HEK293 (cell line): Measurements from ENCODE around the gene CMAS.

ENCODE experiments used
- CTCF ChIA-PET: fragments of 350-600 bp; formaldehyde crosslinking; extraction: SDS; loops from one replicate; lab custom pipeline; 2021; ENCODE audit warnings: antibody characterized with exemption; lab: Yijun Ruan, JAX
- POLR2A ChIA-PET: fragments of 300-600 bp; formaldehyde crosslinking; extraction: SDS; loops from one replicate; lab custom pipeline; 2020; ENCODE audit warnings: antibody characterized with exemption, inconsistent platforms; lab: Yijun Ruan, JAX
- H3K27ac ChIP-seq: fragments of 200-500 bp; sonication (Bioruptor generic); 2 replicates; pipeline ENCODE4 v1.5.1; 2014; ENCODE audit warnings: low read depth, low read length, control low read depth, inconsistent platforms; ENCODE audit errors: extremely low read depth
- H3K36me3 ChIP-seq, 2 experiments: fragments of 200-500 bp in 1 of 2; sonication (Bioruptor generic) in 1 of 2; 1 replicate in 1 of 2; 2 replicates in 1 of 2; pipeline ENCODE4 v1.5.1; 2014 to 2017; ENCODE audit warnings: inconsistent platforms in 2 of 2, low read length in 2 of 2; ENCODE audit not compliant: control insufficient read depth in 2 of 2, insufficient read depth in 1 of 2
- H3K4me1 ChIP-seq: fragments of 200-500 bp; sonication (Bioruptor generic); 2 replicates; pipeline ENCODE4 v1.5.1; 2014; ENCODE audit warnings: mild to moderate bottlenecking, low read length, inconsistent platforms; ENCODE audit not compliant: control insufficient read depth, insufficient read depth
- H3K4me3 ChIP-seq: 2 replicates; pipeline ENCODE4 v1.5.1; 2011; ENCODE audit warnings: low read depth, mild to moderate bottlenecking, control low read depth, low read length, moderate library complexity
- H3K9me3 ChIP-seq: fragments of 200-500 bp; sonication (Bioruptor generic); 2 replicates; pipeline ENCODE4 v1.5.1; 2014; ENCODE audit warnings: low read depth, low read length, inconsistent platforms; ENCODE audit not compliant: control insufficient read depth, insufficient read depth
- KLF10 ChIP-seq: fragments of 450-650 bp; IDR thresholded peaks from 2 replicates; pipeline ENCODE4 v1.5.1; 2018; ENCODE audit warnings: missing biosample characterization, mild to moderate bottlenecking, missing genetic modification characterization
- SCRT1 ChIP-seq: fragments of 450-650 bp; formaldehyde crosslinking; IDR thresholded peaks from 2 replicates; pipeline ENCODE4 v1.5.1; 2016; ENCODE audit warnings: missing biosample characterization, missing genetic modification characterization, borderline replicate concordance
- TRIM28 ChIP-seq: IDR thresholded peaks from 2 replicates; pipeline ENCODE4 v1.6.1; 2011; ENCODE audit warnings: low read length, control low read depth, borderline replicate concordance
- ZBTB21 ChIP-seq: fragments of 450-650 bp; formaldehyde crosslinking; IDR thresholded peaks from 2 replicates; pipeline ENCODE4 v1.5.1; 2017; ENCODE audit warnings: missing biosample characterization, missing genetic modification characterization
- ZBTB8A ChIP-seq: fragments of 450-650 bp; formaldehyde crosslinking; IDR thresholded peaks from 2 replicates; pipeline ENCODE4 v1.5.1; 2016; ENCODE audit warnings: missing biosample characterization, missing genetic modification characterization
- ZFP69B ChIP-seq: fragments of 450-650 bp; formaldehyde crosslinking; IDR thresholded peaks from 2 replicates; pipeline ENCODE4 v1.5.1; 2016; ENCODE audit warnings: missing biosample characterization, missing genetic modification characterization
- ZNF132 ChIP-seq: fragments of 450-650 bp; formaldehyde crosslinking; IDR thresholded peaks from 2 replicates; pipeline ENCODE4 v1.5.1; 2017; ENCODE audit warnings: missing biosample characterization, missing genetic modification characterization, borderline replicate concordance
- ZNF138 ChIP-seq: fragments of 450-650 bp; formaldehyde crosslinking; IDR thresholded peaks from 2 replicates; pipeline ENCODE4 v1.5.1; 2016; ENCODE audit warnings: missing biosample characterization, missing genetic modification characterization, borderline replicate concordance
- ZNF16 ChIP-seq: fragments of 450-650 bp; formaldehyde crosslinking; IDR thresholded peaks from 2 replicates; pipeline ENCODE4 v1.5.1; 2016; ENCODE audit warnings: low read depth, missing biosample characterization, missing genetic modification characterization
- ZNF214 ChIP-seq: fragments of 450-650 bp; formaldehyde crosslinking; IDR thresholded peaks from 2 replicates; pipeline ENCODE4 v1.5.1; 2017; ENCODE audit warnings: missing biosample characterization, mild to moderate bottlenecking, missing genetic modification characterization, borderline replicate concordance
- ZNF335 ChIP-seq: fragments of 450-650 bp; formaldehyde crosslinking; conservative IDR thresholded peaks from 2 replicates; pipeline ENCODE4 v1.5.1; 2016; ENCODE audit warnings: missing biosample characterization, missing genetic modification characterization
- ZNF354C ChIP-seq: fragments of 450-650 bp; formaldehyde crosslinking; IDR thresholded peaks from 2 replicates; pipeline ENCODE4 v1.5.1; 2016; ENCODE audit warnings: missing biosample characterization, missing genetic modification characterization, low read depth, borderline replicate concordance
- ZNF510 ChIP-seq: fragments of 450-650 bp; formaldehyde crosslinking; IDR thresholded peaks from 2 replicates; pipeline ENCODE4 v1.5.1; 2018; ENCODE audit warnings: mild to moderate bottlenecking, missing genetic modification characterization, missing biosample characterization; ENCODE audit not compliant: insufficient replicate concordance
- ZNF514 ChIP-seq: fragments of 450-650 bp; formaldehyde crosslinking; IDR thresholded peaks from 2 replicates; pipeline ENCODE4 v1.5.1; 2016; ENCODE audit warnings: missing biosample characterization, missing genetic modification characterization
- ZNF596 ChIP-seq: fragments of 450-650 bp; IDR thresholded peaks from 2 replicates; pipeline ENCODE4 v1.5.0; 2018; ENCODE audit warnings: missing biosample characterization, mild to moderate bottlenecking, missing genetic modification characterization, moderate library complexity
- ZNF677 ChIP-seq: fragments of 450-650 bp; IDR thresholded peaks from 2 replicates; pipeline ENCODE4 v1.5.0; 2018; ENCODE audit warnings: missing biosample characterization, mild to moderate bottlenecking, missing genetic modification characterization, moderate library complexity
- ZNF785 ChIP-seq: fragments of 450-650 bp; formaldehyde crosslinking; IDR thresholded peaks from 2 replicates; pipeline ENCODE4 v1.5.1; 2016; ENCODE audit warnings: missing biosample characterization, missing genetic modification characterization
- TF ChIP-seq, protein P1 (sequence below): fragments of 450-650 bp; formaldehyde crosslinking; IDR thresholded peaks from 2 replicates; pipeline ENCODE4 v1.5.1; 2016; ENCODE audit warnings: missing biosample characterization, missing genetic modification characterization
- TF ChIP-seq, protein P2 (sequence below): fragments of 450-650 bp; formaldehyde crosslinking; IDR thresholded peaks from 2 replicates; pipeline ENCODE4 v1.5.1; 2016; ENCODE audit warnings: missing biosample characterization, missing genetic modification characterization
- TF ChIP-seq, protein P3 (sequence below): fragments of 450-650 bp; formaldehyde crosslinking; IDR thresholded peaks from 2 replicates; pipeline ENCODE4 v1.5.1; 2016; ENCODE audit warnings: missing biosample characterization, missing genetic modification characterization
- TF ChIP-seq, protein P4 (sequence below): fragments of 450-650 bp; formaldehyde crosslinking; IDR thresholded peaks from 2 replicates; pipeline ENCODE4 v1.5.1; 2016; ENCODE audit warnings: missing biosample characterization, missing genetic modification characterization

CMAS gene

DNA sequence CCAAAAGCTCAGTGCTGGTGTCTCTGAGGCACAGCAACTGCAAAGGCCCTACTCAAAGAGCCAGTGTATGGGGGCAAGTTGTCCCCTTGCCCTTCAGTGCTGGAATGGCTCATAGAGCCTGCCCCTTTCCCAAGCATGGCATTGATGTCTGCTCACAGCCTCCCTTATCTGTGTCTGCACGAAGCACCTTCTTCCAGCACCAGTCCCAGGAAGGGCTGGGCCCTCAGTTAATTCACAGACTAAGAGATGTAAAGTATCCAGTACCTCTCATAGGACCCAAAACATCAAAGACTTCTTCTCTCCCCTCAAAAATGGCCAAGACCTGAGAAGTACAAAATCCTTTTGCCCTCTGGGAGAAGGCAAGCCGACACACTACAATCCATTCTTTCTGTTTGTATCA is 1.6 kb upstream of the CMAS start (continued):
- TF ChIP-seq, protein P1, sequence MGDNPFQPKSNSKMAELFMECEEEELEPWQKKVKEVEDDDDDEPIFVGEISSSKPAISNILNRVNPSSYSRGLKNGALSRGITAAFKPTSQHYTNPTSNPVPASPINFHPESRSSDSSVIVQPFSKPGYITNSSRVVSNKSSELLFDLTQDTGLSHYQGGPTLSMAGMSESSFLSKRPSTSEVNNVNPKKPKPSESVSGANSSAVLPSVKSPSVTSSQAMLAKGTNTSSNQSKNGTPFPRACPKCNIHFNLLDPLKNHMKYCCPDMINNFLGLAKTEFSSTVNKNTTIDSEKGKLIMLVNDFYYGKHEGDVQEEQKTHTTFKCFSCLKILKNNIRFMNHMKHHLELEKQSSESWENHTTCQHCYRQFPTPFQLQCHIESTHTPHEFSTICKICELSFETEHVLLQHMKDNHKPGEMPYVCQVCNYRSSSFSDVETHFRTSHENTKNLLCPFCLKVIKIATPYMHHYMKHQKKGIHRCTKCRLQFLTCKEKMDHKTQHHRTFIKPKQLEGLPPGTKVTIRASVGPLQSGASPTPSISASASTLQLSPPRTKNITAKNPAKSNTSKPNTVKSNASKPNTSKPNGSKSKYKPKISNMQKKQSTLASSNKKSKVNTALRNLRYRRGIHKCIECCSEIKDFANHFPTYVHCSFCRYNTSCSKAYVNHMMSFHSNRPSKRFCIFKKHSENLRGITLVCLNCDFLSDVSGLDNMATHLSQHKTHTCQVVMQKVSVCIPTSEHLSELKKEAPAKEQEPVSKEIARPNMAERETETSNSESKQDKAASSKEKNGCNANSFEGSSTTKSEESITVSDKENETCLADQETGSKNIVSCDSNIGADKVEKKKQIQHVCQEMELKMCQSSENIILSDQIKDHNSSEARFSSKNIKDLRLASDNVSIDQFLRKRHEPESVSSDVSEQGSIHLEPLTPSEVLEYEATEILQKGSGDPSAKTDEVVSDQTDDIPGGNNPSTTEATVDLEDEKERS (tag by site-specific recombination): no peak
- TF ChIP-seq ZNF514 (tag by site-specific recombination) (no peak), ZFP69B (tag by site-specific recombination) (no peak), SCRT1 (no peak)

DNA sequence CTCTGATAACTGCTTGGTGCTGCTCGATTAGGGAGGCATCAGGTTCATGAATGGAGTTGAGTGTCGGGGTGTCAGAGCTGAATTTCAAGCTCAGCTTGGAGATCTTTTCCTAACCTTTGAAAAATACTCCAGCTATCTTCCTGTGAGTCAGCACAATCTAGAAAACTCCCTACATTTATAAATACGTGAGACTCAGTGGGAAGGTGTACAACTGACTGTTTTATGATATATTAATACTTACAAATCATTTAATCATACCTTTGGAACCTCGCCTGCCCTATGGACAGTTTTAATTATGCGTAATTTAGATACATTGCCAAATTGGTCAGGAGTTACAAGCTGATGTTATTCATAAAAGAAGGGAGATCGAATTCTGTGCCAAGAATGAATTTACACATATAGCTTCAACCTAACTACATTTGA is 961 bp downstream of the CMAS start:
- Histone ChIP-seq H3K4me3 (peak overlapping the region; percentile 95), H3K27ac (peak overlapping the region; percentile 89; the same call in 1 of the 2 replicates), H3K9me3 (no peaks in the 10 kb centered on the region), H3K4me1 (peaks cover 6% of the 10 kb centered on the region; the same call in 1 of the 2 replicates), H3K36me3 (peaks cover 5 to 12% of the 10 kb centered on the region in 2 experiments; a peak in 1 of 3 replicates)
- ChIA-PET POLR2A (no interaction called here), CTCF (interaction anchor here (0.6 kb wide), 1 partner anchor 52 kb away, joined by 3 read pairs; no protein-coding TSS in a partner anchor)
- 0 out of 2 replicates have a peak, but pooled peaks have one; percentile 2 for TF ChIP-seq ZBTB21 (tag by site-specific recombination)
- TF ChIP-seq, protein P2, sequence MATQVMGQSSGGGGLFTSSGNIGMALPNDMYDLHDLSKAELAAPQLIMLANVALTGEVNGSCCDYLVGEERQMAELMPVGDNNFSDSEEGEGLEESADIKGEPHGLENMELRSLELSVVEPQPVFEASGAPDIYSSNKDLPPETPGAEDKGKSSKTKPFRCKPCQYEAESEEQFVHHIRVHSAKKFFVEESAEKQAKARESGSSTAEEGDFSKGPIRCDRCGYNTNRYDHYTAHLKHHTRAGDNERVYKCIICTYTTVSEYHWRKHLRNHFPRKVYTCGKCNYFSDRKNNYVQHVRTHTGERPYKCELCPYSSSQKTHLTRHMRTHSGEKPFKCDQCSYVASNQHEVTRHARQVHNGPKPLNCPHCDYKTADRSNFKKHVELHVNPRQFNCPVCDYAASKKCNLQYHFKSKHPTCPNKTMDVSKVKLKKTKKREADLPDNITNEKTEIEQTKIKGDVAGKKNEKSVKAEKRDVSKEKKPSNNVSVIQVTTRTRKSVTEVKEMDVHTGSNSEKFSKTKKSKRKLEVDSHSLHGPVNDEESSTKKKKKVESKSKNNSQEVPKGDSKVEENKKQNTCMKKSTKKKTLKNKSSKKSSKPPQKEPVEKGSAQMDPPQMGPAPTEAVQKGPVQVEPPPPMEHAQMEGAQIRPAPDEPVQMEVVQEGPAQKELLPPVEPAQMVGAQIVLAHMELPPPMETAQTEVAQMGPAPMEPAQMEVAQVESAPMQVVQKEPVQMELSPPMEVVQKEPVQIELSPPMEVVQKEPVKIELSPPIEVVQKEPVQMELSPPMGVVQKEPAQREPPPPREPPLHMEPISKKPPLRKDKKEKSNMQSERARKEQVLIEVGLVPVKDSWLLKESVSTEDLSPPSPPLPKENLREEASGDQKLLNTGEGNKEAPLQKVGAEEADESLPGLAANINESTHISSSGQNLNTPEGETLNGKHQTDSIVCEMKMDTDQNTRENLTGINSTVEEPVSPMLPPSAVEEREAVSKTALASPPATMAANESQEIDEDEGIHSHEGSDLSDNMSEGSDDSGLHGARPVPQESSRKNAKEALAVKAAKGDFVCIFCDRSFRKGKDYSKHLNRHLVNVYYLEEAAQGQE (tag by site-specific recombination): 0 out of 2 replicates have a peak, but pooled peaks have one; percentile 1
- TF ChIP-seq, protein P3, sequence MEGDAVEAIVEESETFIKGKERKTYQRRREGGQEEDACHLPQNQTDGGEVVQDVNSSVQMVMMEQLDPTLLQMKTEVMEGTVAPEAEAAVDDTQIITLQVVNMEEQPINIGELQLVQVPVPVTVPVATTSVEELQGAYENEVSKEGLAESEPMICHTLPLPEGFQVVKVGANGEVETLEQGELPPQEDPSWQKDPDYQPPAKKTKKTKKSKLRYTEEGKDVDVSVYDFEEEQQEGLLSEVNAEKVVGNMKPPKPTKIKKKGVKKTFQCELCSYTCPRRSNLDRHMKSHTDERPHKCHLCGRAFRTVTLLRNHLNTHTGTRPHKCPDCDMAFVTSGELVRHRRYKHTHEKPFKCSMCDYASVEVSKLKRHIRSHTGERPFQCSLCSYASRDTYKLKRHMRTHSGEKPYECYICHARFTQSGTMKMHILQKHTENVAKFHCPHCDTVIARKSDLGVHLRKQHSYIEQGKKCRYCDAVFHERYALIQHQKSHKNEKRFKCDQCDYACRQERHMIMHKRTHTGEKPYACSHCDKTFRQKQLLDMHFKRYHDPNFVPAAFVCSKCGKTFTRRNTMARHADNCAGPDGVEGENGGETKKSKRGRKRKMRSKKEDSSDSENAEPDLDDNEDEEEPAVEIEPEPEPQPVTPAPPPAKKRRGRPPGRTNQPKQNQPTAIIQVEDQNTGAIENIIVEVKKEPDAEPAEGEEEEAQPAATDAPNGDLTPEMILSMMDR (tag by site-specific recombination): no peak
- TF ChIP-seq, protein P4, sequence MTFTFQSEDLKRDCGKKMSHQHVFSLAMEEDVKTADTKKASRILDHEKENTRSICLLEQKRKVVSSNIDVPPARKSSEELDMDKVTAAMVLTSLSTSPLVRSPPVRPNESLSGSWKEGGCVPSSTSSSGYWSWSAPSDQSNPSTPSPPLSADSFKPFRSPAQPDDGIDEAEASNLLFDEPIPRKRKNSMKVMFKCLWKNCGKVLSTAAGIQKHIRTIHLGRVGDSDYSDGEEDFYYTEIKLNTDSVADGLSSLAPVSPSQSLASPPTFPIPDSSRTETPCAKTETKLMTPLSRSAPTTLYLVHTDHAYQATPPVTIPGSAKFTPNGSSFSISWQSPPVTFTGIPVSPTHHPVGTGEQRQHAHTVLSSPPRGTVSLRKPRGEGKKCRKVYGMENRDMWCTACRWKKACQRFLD: no peak
- no peak for TF ChIP-seq ZNF785 (tag by site-specific recombination)

DNA sequence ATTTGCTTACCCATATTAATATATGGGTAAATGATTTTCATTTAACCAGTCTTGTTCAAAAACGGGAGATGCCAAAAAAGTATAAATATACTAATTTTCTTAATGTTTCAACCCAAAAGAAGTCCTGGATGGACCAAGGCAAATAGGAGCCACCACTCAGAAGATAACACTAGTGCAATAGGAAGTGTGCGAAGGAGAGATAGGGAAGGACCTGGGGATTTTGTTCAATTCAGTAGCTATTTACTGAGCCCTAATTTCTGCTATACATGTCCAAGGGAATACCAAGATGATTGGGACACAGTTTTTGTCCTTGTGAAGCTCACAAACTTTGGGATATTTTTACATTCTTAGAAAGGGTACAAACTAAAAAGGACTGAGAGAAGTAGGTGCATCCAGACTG is 1.5 kb downstream of the CMAS start:
- Histone ChIP-seq H3K36me3 (peaks cover 5 to 12% of the 10 kb centered on the region in 2 experiments; a peak in 1 of 3 replicates), H3K4me1 (peaks cover 6% of the 10 kb centered on the region; the same call in 1 of the 2 replicates), H3K4me3 (no peak overlapping the region), H3K9me3 (no peaks in the 10 kb centered on the region), H3K27ac (no peak overlapping the region)
- ChIA-PET POLR2A (no interaction called here), CTCF (no interaction called here)
- TF ChIP-seq ZNF596 (no peak), KLF10 (tag by site-specific recombination) (no peak), ZNF16 (tag by site-specific recombination) (no peak), ZNF138 (tag by site-specific recombination) (no peak), ZNF510 (tag by site-specific recombination) (no peak), ZNF677 (tag by site-specific recombination) (no peak), ZNF214 (tag by site-specific recombination) (no peak), ZNF132 (tag by site-specific recombination) (no peak), ZBTB8A (tag by site-specific recombination) (no peak), ZNF335 (tag by site-specific recombination) (no peak), ZNF354C (tag by site-specific recombination) (no peak), TRIM28 (no peak)
